H9 (cell line): ENCODE measurements around the gene ZMYND8. TPM values are rescaled to one million over a fixed set of nuclear protein-coding genes. Genes with fewer than 3 reads are reported as not detected.

Experiments
- DNase-seq: peaks from one replicate; pipeline ENCODE4 v3.0.0-alpha.2; 2017
- H2AFZ ChIP-seq: one replicate; pipeline ENCODE4 v1.6.1; 2013; ENCODE audit warnings: mild to moderate bottlenecking, low read length, control low read depth, moderate library complexity
- H2AK5ac ChIP-seq: 2 replicates; pipeline ENCODE4 v1.6.1; 2013; ENCODE audit warnings: low read length, control low read depth, mixed read lengths; ENCODE audit not compliant: insufficient read length
- H2BK120ac ChIP-seq: one replicate; pipeline ENCODE4 v1.6.1; 2013; ENCODE audit warnings: low read depth, mild to moderate bottlenecking, low read length, control low read depth, inconsistent platforms; ENCODE audit not compliant: poor library complexity, severe bottlenecking
- H2BK12ac ChIP-seq: 2 replicates; pipeline ENCODE4 v1.6.1; 2013; ENCODE audit warnings: low read length, control low read depth, mixed read lengths, low read depth; ENCODE audit not compliant: insufficient read length
- H2BK15ac ChIP-seq: 2 replicates; pipeline ENCODE4 v1.6.1; 2013; ENCODE audit warnings: low read depth, low read length, control low read depth
- H2BK20ac ChIP-seq: one replicate; pipeline ENCODE4 v1.6.1; 2013; ENCODE audit warnings: low read depth, mild to moderate bottlenecking, low read length, control low read depth, inconsistent platforms; ENCODE audit not compliant: poor library complexity, severe bottlenecking
- H2BK5ac ChIP-seq: 2 replicates; pipeline ENCODE4 v1.6.1; 2013; ENCODE audit warnings: low read length, control low read depth, mixed read lengths; ENCODE audit not compliant: insufficient read length
- H3K14ac ChIP-seq: 2 replicates; pipeline ENCODE4 v1.6.1; 2013; ENCODE audit warnings: low read length, control low read depth; ENCODE audit not compliant: insufficient read depth
- H3K18ac ChIP-seq: 2 replicates; pipeline ENCODE4 v1.6.1; 2013; ENCODE audit warnings: low read depth, mild to moderate bottlenecking, mixed read lengths, low read length, control low read depth; ENCODE audit not compliant: insufficient read length
- H3K23ac ChIP-seq: 2 replicates; pipeline ENCODE4 v1.6.1; 2013; ENCODE audit warnings: low read length, control low read depth, mixed read lengths, low read depth; ENCODE audit not compliant: insufficient read length
- H3K23me2 ChIP-seq: 2 replicates; pipeline ENCODE4 v1.6.1; 2013; ENCODE audit warnings: low read depth, mild to moderate bottlenecking, mixed read lengths, low read length, control low read depth; ENCODE audit not compliant: insufficient read length, poor library complexity, severe bottlenecking
- H3K27ac ChIP-seq: 2 replicates; pipeline ENCODE4 v1.5.1; 2013; ENCODE audit warnings: low read length, control low read depth, mixed read lengths, low read depth; ENCODE audit not compliant: insufficient read length
- H3K27me3 ChIP-seq: 2 replicates; pipeline ENCODE4 v1.6.1; 2013; ENCODE audit warnings: low read length, control low read depth, inconsistent platforms; ENCODE audit not compliant: insufficient read depth
- H3K4ac ChIP-seq: 2 replicates; pipeline ENCODE4 v1.6.1; 2013; ENCODE audit warnings: low read depth, mild to moderate bottlenecking, control low read depth, inconsistent platforms, low read length, moderate library complexity
- H3K4me1 ChIP-seq: 2 replicates; pipeline ENCODE4 v1.6.1; 2013; ENCODE audit warnings: low read length, control low read depth, inconsistent platforms; ENCODE audit not compliant: insufficient read depth
- H3K4me2 ChIP-seq: 2 replicates; pipeline ENCODE4 v1.6.1; 2013; ENCODE audit warnings: low read length, control low read depth, mixed read lengths; ENCODE audit not compliant: insufficient read length, insufficient read depth
- H3K56ac ChIP-seq: 2 replicates; pipeline ENCODE4 v1.6.1; 2013; ENCODE audit warnings: low read depth, mild to moderate bottlenecking, mixed read lengths, low read length, control low read depth; ENCODE audit not compliant: insufficient read length
- H3K79me1 ChIP-seq: 2 replicates; pipeline ENCODE4 v1.6.1; 2013; ENCODE audit warnings: low read depth, mild to moderate bottlenecking, moderate library complexity, low read length, control low read depth, inconsistent platforms; ENCODE audit not compliant: insufficient read depth, poor library complexity, severe bottlenecking
- H3K79me2 ChIP-seq: 2 replicates; pipeline ENCODE4 v1.6.1; 2013; ENCODE audit warnings: low read length, control low read depth, inconsistent platforms; ENCODE audit not compliant: insufficient read depth
- H3K9ac ChIP-seq: 2 replicates; pipeline ENCODE4 v1.6.1; 2013; ENCODE audit warnings: low read length, control low read depth, mixed read lengths; ENCODE audit not compliant: insufficient read length; ENCODE audit errors: extremely low read depth
- H3K9me3 ChIP-seq: one replicate; pipeline ENCODE4 v1.6.1; 2013; ENCODE audit warnings: low read depth, low read length, inconsistent platforms; ENCODE audit not compliant: control insufficient read depth
- H3T11ph ChIP-seq: one replicate; pipeline ENCODE4 v1.6.1; 2013; ENCODE audit warnings: mild to moderate bottlenecking, low read length, control low read depth, inconsistent platforms
- H4K20me1 ChIP-seq: one replicate; pipeline ENCODE4 v1.6.1; 2013; ENCODE audit not compliant: control insufficient read depth, insufficient read length, insufficient read depth
- H4K5ac ChIP-seq: 2 replicates; pipeline ENCODE4 v1.6.1; 2013; ENCODE audit warnings: low read depth, mild to moderate bottlenecking, mixed read lengths, low read length, control low read depth; ENCODE audit not compliant: insufficient read length
- H4K8ac ChIP-seq: replicated peaks from 2 replicates; pipeline ENCODE4 v1.6.1; 2013; ENCODE audit warnings: low read length, control low read depth, mixed read lengths, low read depth; ENCODE audit not compliant: insufficient read length
- H4K91ac ChIP-seq: 2 replicates; pipeline ENCODE4 v1.6.1; 2013; ENCODE audit warnings: low read depth, mild to moderate bottlenecking, moderate library complexity, mixed read lengths, low read length, control low read depth; ENCODE audit not compliant: insufficient read length
- H3K27ac Mint-ChIP-seq, 3 experiments: 2 replicates in 2 of 3; 3 replicates in 1 of 3; pipeline ENCODE4 v1.8.0; 2020 to 2021; ENCODE audit warnings: mixed read lengths in 3 of 3, mild to moderate bottlenecking in 1 of 3, moderate library complexity in 1 of 3
- H3K27me3 Mint-ChIP-seq: 2 replicates; pipeline ENCODE4 v1.8.0; 2021; ENCODE audit warnings: low read depth, mild to moderate bottlenecking, moderate library complexity, mixed read lengths
- H3K36me3 Mint-ChIP-seq, 3 experiments: 2 replicates in 2 of 3; 3 replicates in 1 of 3; pipeline ENCODE4 v1.8.0; 2020 to 2021; ENCODE audit warnings: low read depth in 3 of 3, mixed read lengths in 3 of 3; ENCODE audit not compliant: insufficient read depth in 1 of 3
- H3K4me1 Mint-ChIP-seq, 2 experiments: 2 replicates each; pipeline ENCODE4 v1.8.0; 2020; ENCODE audit warnings: mixed read lengths in 2 of 2
- H3K4me3 Mint-ChIP-seq, 2 experiments: 2 replicates in 1 of 2; 3 replicates in 1 of 2; pipeline ENCODE4 v1.8.0; 2020 to 2021; ENCODE audit warnings: mild to moderate bottlenecking in 2 of 2, mixed read lengths in 2 of 2, moderate library complexity in 1 of 2
- H3K9me3 Mint-ChIP-seq, 2 experiments: 2 replicates in 1 of 2; 3 replicates in 1 of 2; pipeline ENCODE4 v1.8.0; 2020; ENCODE audit warnings: mild to moderate bottlenecking in 2 of 2, mixed read lengths in 2 of 2, moderate library complexity in 1 of 2
- CTCF ChIP-seq: fragments of 200-600 bp; sonication (generic); conservative IDR thresholded peaks from 3 replicates; pipeline ENCODE4 v1.8.0; 2021; ENCODE audit warnings: antibody characterized with exemption, mild to moderate bottlenecking
- WGBS: extraction: QIAGEN DNeasy Blood & Tissue Kit; methylation state at CpG from one replicate; pipeline ENCODE4 v1.1.7; 2013; ENCODE audit warnings: missing lambda C conversion rate, low lambda C conversion rate, mixed read lengths; ENCODE audit not compliant: insufficient read length; ENCODE audit errors: extremely low coverage; 5-methylcytosine and 5-hydroxymethylcytosine counted together
- total RNA-seq: library from RNA; stranded (reverse); gene quantifications from 2 replicates; pipeline ENCODE4 v1.2.1, GENCODE V29; 2021

Gene ZMYND8
- total RNA-seq, 1 experiment from 2014 or later, result 158 TPM

- TF ChIP-seq CTCF, result no peak
- Histone ChIP-seq H3K56ac (no peak overlapping the region), H2BK12ac (peak overlapping the region; percentile 71), H3K4ac (no peak overlapping the region), H3K9me3 (no peaks in the 10 kb centered on the region), H2BK20ac (no peak overlapping the region), H3K23me2 (no peaks in the 10 kb centered on the region), H3K23ac (no peak overlapping the region), H3K27me3 (no peaks in the 10 kb centered on the region), H4K20me1 (no peaks in the 10 kb centered on the region), H2AK5ac (no peak overlapping the region), H4K5ac (no peak overlapping the region), H3K14ac (peak overlapping the region; percentile 50; the same call in 1 of the 2 replicates), H3T11ph (no peak overlapping the region), H3K79me2 (peaks cover 76% of the 10 kb centered on the region; the same call in 1 of the 2 replicates), H3K18ac (no peak overlapping the region), H2BK15ac (no peak overlapping the region), H3K9ac (no peak overlapping the region), H2BK120ac (no peak overlapping the region), H4K8ac (no peak overlapping the region), H3K27ac (peak overlapping the region; percentile 24), H3K79me1 (peaks cover 4% of the 10 kb centered on the region), H3K4me2 (no peak overlapping the region), H4K91ac (peak overlapping the region; percentile 56), H2BK5ac (peak overlapping the region; percentile 75), H2AFZ (no peak overlapping the region), H3K4me1 (peaks cover 40% of the 10 kb centered on the region)
- Mint-ChIP-seq H3K27me3 (no peaks in the 10 kb centered on the region), H3K4me1 (peaks cover 8 to 14% of the 10 kb centered on the region in 2 experiments), H3K36me3 (peaks cover 27 to 45% (median 32%) of the 10 kb centered on the region in 3 experiments), H3K4me3 (no peak overlapping the region), H3K27ac (no peak overlapping the region), H3K9me3 (no peaks in the 10 kb centered on the region)
- no peak for DNase-seq
- WGBS, result no CpG with 5 or more reads among the region's 8 CpGs
Observed at GRCh38 chr20:47348539-47349142, 7.9 kb downstream of the ZMYND8 start.
